ENCODE results near the gene KASH5. TPM values are rescaled to one million over a fixed set of nuclear protein-coding genes. Genes with fewer than 3 reads are reported as not detected.

The KASH5 gene
- total and polyA plus RNA-seq, 2 of the 13 experiments (the other 11 are each of a cell fraction or from before 2014, with no cell fraction given): not detected

GRCh38 chr19:49453013-49453756 is 65.1 kb downstream of the KASH5 start, which contains the start of gene ALDH16A1 (continued):
- TF ChIP-seq ZNF747 (CRISPR knock-in tag; IDR thresholded peaks at IDR 0.05; ENCODE audit: borderline replicate concordance) (no peak), GLMP (CRISPR knock-in tag; IDR thresholded peaks at IDR 0.05; ENCODE audit: borderline replicate concordance) (no peak), ZBTB7A (CRISPR knock-in tag; IDR thresholded peaks at IDR 0.05) (no peak), HMG20A (CRISPR knock-in tag; IDR thresholded peaks at IDR 0.05; ENCODE audit: borderline replicate concordance) (no peak), HOXA5 (CRISPR knock-in tag; IDR thresholded peaks at IDR 0.05) (0 out of 2 replicates have a peak, but pooled peaks have one; percentile 34), EZH2 (conservative IDR thresholded peaks at IDR 0.05; ENCODE audit: low read depth, low read length) (no peak), CBFB (CRISPR knock-in tag; IDR thresholded peaks at IDR 0.05) (no peak), PRDM4 (CRISPR knock-in tag; IDR thresholded peaks at IDR 0.05; ENCODE audit: borderline replicate concordance) (no peak; the same call in 1 of the 2 replicates), NR2C2 (CRISPR knock-in tag; IDR thresholded peaks at IDR 0.05; ENCODE audit: borderline replicate concordance) (0 out of 2 replicates have a peak, but pooled peaks have one; percentile 10), RFXAP (CRISPR knock-in tag; IDR thresholded peaks at IDR 0.05; ENCODE audit: borderline replicate concordance) (no peak), ZNF709 (CRISPR knock-in tag; IDR thresholded peaks at IDR 0.05) (peak; percentile 41; the same call in 1 of the 2 replicates), FOXM1 (CRISPR knock-in tag; IDR thresholded peaks at IDR 0.05) (no peak), TCF7L2 (IDR thresholded peaks at IDR 0.05; ENCODE audit: low read depth, low read length) (no peak), KLF16 (CRISPR knock-in tag; IDR thresholded peaks at IDR 0.05) (no peak), ZNF564 (CRISPR knock-in tag; IDR thresholded peaks at IDR 0.05) (no peak), FLYWCH1 (CRISPR knock-in tag; IDR thresholded peaks at IDR 0.05) (no peak), JUN (CRISPR knock-in tag; IDR thresholded peaks at IDR 0.05) (no peak), MZF1 (CRISPR knock-in tag; IDR thresholded peaks at IDR 0.05; ENCODE audit: borderline replicate concordance) (no peak), RERE (CRISPR knock-in tag; IDR thresholded peaks at IDR 0.05; ENCODE audit: low read depth) (0 out of 2 replicates have a peak, but pooled peaks have one; percentile 10), ZNF235 (CRISPR knock-in tag; IDR thresholded peaks at IDR 0.05; ENCODE audit: borderline replicate concordance) (no peak), ZFP36L1 (CRISPR knock-in tag; IDR thresholded peaks at IDR 0.05) (no peak), ZNF329 (CRISPR knock-in tag; IDR thresholded peaks at IDR 0.05; ENCODE audit: low read depth) (no peak; the same call in 1 of the 2 replicates)

Measured in HepG2 (cell line).